ENCODE results near the gene THADA.

Gene THADA

GRCh38 chr2:43346602-43347567 is 249.0 kb downstream of the THADA start:
- DNase-seq (ENCODE audit: low read depth): no peak

- no peak for DNase-seq (ENCODE audit: low read depth)
Measured at GRCh38 chr2:43345872-43346271, 250.0 kb downstream of the THADA start.

GRCh38 chr2:43345391-43345813 is 250.4 kb downstream of the THADA start:
- DNase-seq (ENCODE audit: low read depth): no peak

- no peak for DNase-seq (ENCODE audit: low read depth)
Measured at GRCh38 chr2:43344868-43345373, 250.9 kb downstream of the THADA start.

- DNase-seq (ENCODE audit: low read depth): peak; percentile 44
Measured at GRCh38 chr2:43343573-43344304, 252.1 kb downstream of the THADA start.

GRCh38 chr2:43341959-43342757 is 253.7 kb downstream of the THADA start:
- no peak for DNase-seq (ENCODE audit: low read depth)

- DNase-seq (ENCODE audit: low read depth): peak; percentile 75
Measured at GRCh38 chr2:43340945-43341356, 254.9 kb downstream of the THADA start.

GRCh38 chr2:43340066-43340465 is 255.8 kb downstream of the THADA start:
- DNase-seq (ENCODE audit: low read depth): peak; percentile 56

- DNase-seq (ENCODE audit: low read depth): no peak
Measured at GRCh38 chr2:43333656-43334144, 262.1 kb downstream of the THADA start.

- no peak for DNase-seq (ENCODE audit: low read depth)
Measured at GRCh38 chr2:43333101-43333655, 262.7 kb downstream of the THADA start.

- no peak for DNase-seq (ENCODE audit: low read depth)
Measured at GRCh38 chr2:43332653-43333052, 263.2 kb downstream of the THADA start.

GRCh38 chr2:43331422-43331821 is 264.4 kb downstream of the THADA start:
- no peak for DNase-seq (ENCODE audit: low read depth)

- no peak for DNase-seq (ENCODE audit: low read depth)
Measured at GRCh38 chr2:43329637-43330036, 266.2 kb downstream of the THADA start.

- DNase-seq (ENCODE audit: low read depth): no peak
Measured at GRCh38 chr2:43328832-43329231, 267.0 kb downstream of the THADA start.

- DNase-seq (ENCODE audit: low read depth): no peak
Measured at GRCh38 chr2:43328133-43328532, 267.7 kb downstream of the THADA start.

- DNase-seq (ENCODE audit: low read depth): no peak
Measured at GRCh38 chr2:43327119-43327518, 268.7 kb downstream of the THADA start.

GRCh38 chr2:43326101-43326825 is 269.6 kb downstream of the THADA start:
- no peak for DNase-seq (ENCODE audit: low read depth)

- peak; percentile 43 for DNase-seq (ENCODE audit: low read depth)
Measured at GRCh38 chr2:43325107-43325811, 270.6 kb downstream of the THADA start.

GRCh38 chr2:43324259-43325106 is 271.4 kb downstream of the THADA start:
- DNase-seq (ENCODE audit: low read depth): no peak

All from ELR (cell line).